Upper lobe of left lung (tissue), 4 donors: ENCODE results near the gene ERLIN1.

Source experiments
- EP300 ChIP-seq, 4 donors: sonication (generic); formaldehyde crosslinking; IDR thresholded peaks; one replicate each; pipeline ENCODE4 v1.5.1; 2017; ENCODE audit warnings: antibody characterized with exemption in 4 of 4, control low read depth in 2 of 4
- POLR2A ChIP-seq, 4 donors: fragments of 450-650 bp; IDR thresholded peaks; one replicate each; pipeline ENCODE4 v1.5.1; 2016 to 2017; ENCODE audit warnings: antibody characterized with exemption in 4 of 4, mild to moderate bottlenecking in 2 of 4
- POLR2AphosphoS5 ChIP-seq, 2 donors: sonication (generic); formaldehyde crosslinking; IDR thresholded peaks; one replicate each; pipeline ENCODE4 v1.5.1; 2017; ENCODE audit warnings: antibody characterized with exemption in 2 of 2
- TF ChIP-seq, protein P1 (sequence below), 6 experiments: fragments of 450-650 bp in 4 of 6; fragments of 200-600 bp in 2 of 6; sonication (generic) in 2 of 6; IDR thresholded peaks; one replicate each; pipeline ENCODE4 v1.5.1; 2016 to 2019; ENCODE audit warnings: antibody characterized with exemption in 6 of 6

DNA sequence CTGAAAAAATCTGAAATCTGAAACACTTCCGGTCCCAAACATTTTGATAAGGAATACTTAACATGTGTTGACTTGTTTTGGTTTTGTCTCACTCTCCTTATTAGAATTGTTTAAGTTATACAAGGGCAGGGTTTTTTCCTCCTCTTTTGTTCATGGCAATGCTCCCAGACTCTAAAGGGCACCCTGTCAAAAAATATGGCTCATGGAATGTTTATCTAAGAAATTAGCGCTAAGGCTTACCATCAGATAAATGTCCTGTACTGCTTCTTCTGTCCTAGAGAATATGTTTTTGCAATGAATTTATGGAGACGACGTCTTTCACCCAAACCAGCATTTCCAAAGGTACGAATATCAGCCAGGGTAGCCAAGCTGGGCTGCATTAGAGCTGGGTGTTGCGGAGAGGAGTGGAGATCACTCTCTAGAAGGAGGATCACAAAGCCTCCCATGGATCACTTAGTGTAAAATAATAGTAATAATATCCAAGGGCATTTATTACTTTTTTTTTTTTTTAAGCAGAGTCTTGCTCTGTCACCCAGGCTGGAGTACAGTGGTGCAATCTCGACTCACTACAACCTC is 46.8 kb downstream of the ERLIN1 start:
- TF ChIP-seq, protein P1, sequence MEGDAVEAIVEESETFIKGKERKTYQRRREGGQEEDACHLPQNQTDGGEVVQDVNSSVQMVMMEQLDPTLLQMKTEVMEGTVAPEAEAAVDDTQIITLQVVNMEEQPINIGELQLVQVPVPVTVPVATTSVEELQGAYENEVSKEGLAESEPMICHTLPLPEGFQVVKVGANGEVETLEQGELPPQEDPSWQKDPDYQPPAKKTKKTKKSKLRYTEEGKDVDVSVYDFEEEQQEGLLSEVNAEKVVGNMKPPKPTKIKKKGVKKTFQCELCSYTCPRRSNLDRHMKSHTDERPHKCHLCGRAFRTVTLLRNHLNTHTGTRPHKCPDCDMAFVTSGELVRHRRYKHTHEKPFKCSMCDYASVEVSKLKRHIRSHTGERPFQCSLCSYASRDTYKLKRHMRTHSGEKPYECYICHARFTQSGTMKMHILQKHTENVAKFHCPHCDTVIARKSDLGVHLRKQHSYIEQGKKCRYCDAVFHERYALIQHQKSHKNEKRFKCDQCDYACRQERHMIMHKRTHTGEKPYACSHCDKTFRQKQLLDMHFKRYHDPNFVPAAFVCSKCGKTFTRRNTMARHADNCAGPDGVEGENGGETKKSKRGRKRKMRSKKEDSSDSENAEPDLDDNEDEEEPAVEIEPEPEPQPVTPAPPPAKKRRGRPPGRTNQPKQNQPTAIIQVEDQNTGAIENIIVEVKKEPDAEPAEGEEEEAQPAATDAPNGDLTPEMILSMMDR (IDR thresholded peaks at IDR 0.05): no peak
- TF ChIP-seq EP300 (IDR thresholded peaks at IDR 0.05) (no peak), POLR2A (IDR thresholded peaks at IDR 0.05) (no peak), POLR2AphosphoS5 (IDR thresholded peaks at IDR 0.05) (no peak)
